ENCODE measurements around the gene SIAH2.

SIAH2 gene

GRCh38 chr3:150747886-150748683, 14.9 kb downstream of the SIAH2 start:
- no peak for TF ChIP-seq ZNF274 (IDR thresholded peaks at IDR 0.05; ENCODE audit: low read depth, low read length)

GRCh38 chr3:150746791-150747590, 16.0 kb downstream of the SIAH2 start:
- H3K4me3 ChIP-seq (ENCODE audit: low read length): no peak overlapping the region
- TF ChIP-seq ZNF274 (IDR thresholded peaks at IDR 0.05; ENCODE audit: low read depth, low read length): no peak

More at GRCh38 chr3:150747886-150748683, 14.9 kb downstream of the SIAH2 start:
- no peak overlapping the region for H3K4me3 ChIP-seq (ENCODE audit: low read length)

- no peak for TF ChIP-seq ZNF274 (IDR thresholded peaks at IDR 0.05; ENCODE audit: low read depth, low read length)
- H3K4me3 ChIP-seq (ENCODE audit: low read length): no peak overlapping the region
These were observed 17.1 kb downstream of the SIAH2 start for GRCh38 chr3:150745832-150746231.

GRCh38 chr3:150744919-150745211, 18.1 kb downstream of the SIAH2 start:
- no peak for TF ChIP-seq ZNF274 (IDR thresholded peaks at IDR 0.05; ENCODE audit: low read depth, low read length)
- no peak overlapping the region for H3K4me3 ChIP-seq (ENCODE audit: low read length)

- no peak overlapping the region for H3K4me3 ChIP-seq (ENCODE audit: low read length)
- no peak for TF ChIP-seq ZNF274 (IDR thresholded peaks at IDR 0.05; ENCODE audit: low read depth, low read length)
These were observed 18.7 kb downstream of the SIAH2 start for GRCh38 chr3:150744041-150744918.

GRCh38 chr3:150743508-150743907, 19.5 kb downstream of the SIAH2 start:
- TF ChIP-seq ZNF274 (IDR thresholded peaks at IDR 0.05; ENCODE audit: low read depth, low read length): no peak

GRCh38 chr3:150742679-150743078, 20.3 kb downstream of the SIAH2 start:
- H3K4me3 ChIP-seq (ENCODE audit: low read length): no peak overlapping the region
- TF ChIP-seq ZNF274 (IDR thresholded peaks at IDR 0.05; ENCODE audit: low read depth, low read length): no peak

More at GRCh38 chr3:150743508-150743907, 19.5 kb downstream of the SIAH2 start:
- no peak overlapping the region for H3K4me3 ChIP-seq (ENCODE audit: low read length)

- TF ChIP-seq ZNF274 (IDR thresholded peaks at IDR 0.05; ENCODE audit: low read depth, low read length): no peak
- H3K4me3 ChIP-seq (ENCODE audit: low read length): no peak overlapping the region
These were observed 20.8 kb downstream of the SIAH2 start for GRCh38 chr3:150742141-150742523.

GRCh38 chr3:150741497-150742140, 21.4 kb downstream of the SIAH2 start:
- no peak for TF ChIP-seq ZNF274 (IDR thresholded peaks at IDR 0.05; ENCODE audit: low read depth, low read length)

GRCh38 chr3:150740733-150741496, 22.1 kb downstream of the SIAH2 start:
- no peak overlapping the region for H3K4me3 ChIP-seq (ENCODE audit: low read length)
- TF ChIP-seq ZNF274 (IDR thresholded peaks at IDR 0.05; ENCODE audit: low read depth, low read length): no peak

More at GRCh38 chr3:150741497-150742140, 21.4 kb downstream of the SIAH2 start:
- no peak overlapping the region for H3K4me3 ChIP-seq (ENCODE audit: low read length)

GRCh38 chr3:150739877-150740645, 22.9 kb downstream of the SIAH2 start:
- no peak for TF ChIP-seq ZNF274 (IDR thresholded peaks at IDR 0.05; ENCODE audit: low read depth, low read length)
- H3K4me3 ChIP-seq (ENCODE audit: low read length): peak overlapping the region; percentile 25; the same call in 1 of the 2 replicates

GRCh38 chr3:150739200-150739863, 23.6 kb downstream of the SIAH2 start:
- H3K4me3 ChIP-seq (ENCODE audit: low read length): no peak overlapping the region; the same call in 1 of the 2 replicates

More at GRCh38 chr3:150739200-150739863, 23.6 kb downstream of the SIAH2 start:
- no peak for TF ChIP-seq ZNF274 (IDR thresholded peaks at IDR 0.05; ENCODE audit: low read depth, low read length)
